ENCODE data around the gene RNU5B-1. TPM values are rescaled to one million over a fixed set of nuclear protein-coding genes. Genes with fewer than 3 reads are reported as not detected.
"Not testable (repeated sequence)": the region's sequence is repeated elsewhere in the genome, so short reads cannot be mapped to it uniquely, and the experiment has no call there.

Gene RNU5B-1
- total RNA-seq, 1 donor, result not detected

GRCh38 chr15:65339416-65339815 lies 34.9 kb downstream of the RNU5B-1 start:
- H3K4me1 ChIP-seq (ENCODE audit: insufficient read depth, low read length), result no peaks in the 10 kb centered on the region
- H3K4me3 ChIP-seq (ENCODE audit: low read length), result no peak overlapping the region
- H3K9me3 ChIP-seq (ENCODE audit: low read depth, low read length), result no peaks in the 10 kb centered on the region
- no peaks in the 10 kb centered on the region for H3K27me3 ChIP-seq (ENCODE audit: insufficient read depth, low read length)

GRCh38 chr15:65339920-65340319 lies 35.4 kb downstream of the RNU5B-1 start:
- H3K9me3 ChIP-seq (ENCODE audit: low read depth, low read length), result no peaks in the 10 kb centered on the region
- H3K27me3 ChIP-seq (ENCODE audit: insufficient read depth, low read length), result no peaks in the 10 kb centered on the region
- H3K4me3 ChIP-seq (ENCODE audit: low read length), result no peak overlapping the region
- H3K4me1 ChIP-seq (ENCODE audit: insufficient read depth, low read length), result no peaks in the 10 kb centered on the region

GRCh38 chr15:65342493-65342892 lies 38.0 kb downstream of the RNU5B-1 start:
- no peaks in the 10 kb centered on the region for H3K4me1 ChIP-seq (ENCODE audit: insufficient read depth, low read length)
- no peaks in the 10 kb centered on the region for H3K27me3 ChIP-seq (ENCODE audit: insufficient read depth, low read length)
- no peaks in the 10 kb centered on the region for H3K9me3 ChIP-seq (ENCODE audit: low read depth, low read length)
- H3K4me3 ChIP-seq (ENCODE audit: low read length), result no peak overlapping the region

GRCh38 chr15:65343374-65343981 lies 39.0 kb downstream of the RNU5B-1 start:
- no peaks in the 10 kb centered on the region for H3K27me3 ChIP-seq (ENCODE audit: insufficient read depth, low read length)
- H3K4me1 ChIP-seq (ENCODE audit: insufficient read depth, low read length), result no peaks in the 10 kb centered on the region
- H3K4me3 ChIP-seq (ENCODE audit: low read length), result no peak overlapping the region
- H3K9me3 ChIP-seq (ENCODE audit: low read depth, low read length), result no peaks in the 10 kb centered on the region

GRCh38 chr15:65344214-65344913 lies 39.9 kb downstream of the RNU5B-1 start:
- no peak overlapping the region for H3K4me3 ChIP-seq (ENCODE audit: low read length)
- H3K4me1 ChIP-seq (ENCODE audit: insufficient read depth, low read length), result no peaks in the 10 kb centered on the region
- H3K9me3 ChIP-seq (ENCODE audit: low read depth, low read length), result no peaks in the 10 kb centered on the region
- H3K27me3 ChIP-seq (ENCODE audit: insufficient read depth, low read length), result no peaks in the 10 kb centered on the region

- Histone ChIP-seq H3K9me3 (ENCODE audit: low read depth, low read length) (no peaks in the 10 kb centered on the region), H3K27me3 (ENCODE audit: insufficient read depth, low read length) (no peaks in the 10 kb centered on the region), H3K4me1 (ENCODE audit: insufficient read depth, low read length) (no peaks in the 10 kb centered on the region), H3K4me3 (ENCODE audit: low read length) (no peak overlapping the region)
Observed at GRCh38 chr15:65344914-65345275, 40.4 kb downstream of the RNU5B-1 start.

DNA sequence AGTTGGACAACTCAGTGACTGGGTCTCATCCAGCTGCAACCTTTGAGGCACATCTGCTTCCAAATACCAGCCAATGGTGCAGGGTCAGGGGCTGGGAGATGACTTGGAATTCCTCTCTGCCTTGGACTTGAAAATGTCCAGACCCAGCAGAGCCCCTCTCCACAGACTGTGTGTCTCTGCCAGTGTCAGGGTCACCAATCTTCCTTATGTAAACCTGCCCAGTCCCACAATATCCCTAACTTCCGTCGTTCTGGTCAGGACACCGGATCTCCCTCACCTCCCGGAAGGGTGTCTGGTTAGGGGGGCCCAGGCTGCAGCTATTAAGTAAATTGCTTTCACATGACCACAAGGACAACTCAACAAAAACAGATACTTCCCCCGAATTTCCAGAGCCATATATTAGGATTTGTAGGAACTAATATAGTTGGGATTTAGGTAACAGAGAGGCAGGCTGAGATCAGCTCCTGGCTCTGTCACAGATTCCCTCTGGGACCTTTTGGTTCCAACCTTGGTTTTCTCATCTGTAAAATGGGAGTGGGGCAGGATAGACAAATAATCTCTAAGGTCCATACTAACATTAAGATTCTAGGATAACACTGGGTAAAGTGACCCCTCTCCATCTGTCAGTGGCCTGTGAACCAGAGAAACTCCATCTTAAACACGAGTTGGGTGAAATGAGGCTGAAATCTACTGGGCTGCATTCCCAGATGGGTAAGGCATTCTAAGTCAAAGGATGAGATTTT lies 42.5 kb downstream of the RNU5B-1 start:
- H3K4me1 ChIP-seq (ENCODE audit: insufficient read depth, low read length), result no peaks in the 10 kb centered on the region
- peaks cover 5% of the 10 kb centered on the region for H3K9me3 ChIP-seq (ENCODE audit: low read depth, low read length)
- H3K27me3 ChIP-seq (ENCODE audit: insufficient read depth, low read length), result peaks cover 4% of the 10 kb centered on the region
- H3K4me3 ChIP-seq (ENCODE audit: low read length), result no peak overlapping the region

DNA sequence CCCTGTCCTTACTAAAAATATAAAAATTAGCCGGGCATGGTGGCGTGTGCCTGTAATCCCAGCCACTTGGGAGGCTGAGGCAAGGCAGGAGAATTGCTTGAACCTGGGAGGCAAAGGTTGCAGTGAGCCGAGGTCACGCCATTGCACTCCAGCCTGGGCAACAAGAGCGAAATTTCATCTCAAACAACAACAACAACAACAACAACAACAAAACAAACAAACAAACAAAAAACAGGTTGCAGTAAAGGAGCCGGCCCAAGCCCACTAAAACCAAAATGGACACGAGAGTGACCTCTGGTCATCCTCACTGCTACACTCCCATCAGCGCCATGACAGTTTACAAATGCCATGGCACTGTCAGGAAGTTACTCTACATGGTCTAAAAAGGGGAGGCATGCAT lies 43.3 kb downstream of the RNU5B-1 start:
- not testable (repeated sequence) for H3K9me3 ChIP-seq (ENCODE audit: low read depth, low read length); H3K4me3 ChIP-seq (ENCODE audit: low read length); H3K4me1 ChIP-seq (ENCODE audit: insufficient read depth, low read length); H3K27me3 ChIP-seq (ENCODE audit: insufficient read depth, low read length)

DNA sequence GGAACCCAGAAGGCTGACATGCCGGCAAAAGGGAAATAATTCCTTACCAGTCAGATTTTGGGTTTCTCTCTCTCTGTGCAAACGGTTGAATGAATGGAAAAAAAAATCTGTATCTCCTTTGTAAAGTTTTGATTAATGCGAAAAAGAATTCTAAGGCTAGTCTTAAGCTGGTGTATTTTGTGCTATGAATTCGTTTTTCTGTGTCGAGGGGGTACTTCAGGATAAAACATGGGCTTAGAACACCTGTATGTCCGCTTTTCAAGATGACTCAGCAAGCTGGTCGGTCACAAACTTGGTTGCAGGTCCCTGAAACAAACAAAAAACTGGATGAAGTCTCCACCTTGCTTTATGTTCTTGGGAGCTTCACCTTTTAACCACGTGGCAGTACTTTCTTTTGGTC lies 44.9 kb downstream of the RNU5B-1 start:
- H3K4me1 ChIP-seq (ENCODE audit: insufficient read depth, low read length), result no peaks in the 10 kb centered on the region
- peaks cover 10% of the 10 kb centered on the region for H3K9me3 ChIP-seq (ENCODE audit: low read depth, low read length)
- H3K4me3 ChIP-seq (ENCODE audit: low read length), result no peak overlapping the region
- peaks cover 15% of the 10 kb centered on the region for H3K27me3 ChIP-seq (ENCODE audit: insufficient read depth, low read length)

- not testable (repeated sequence) for H3K4me1 ChIP-seq (ENCODE audit: insufficient read depth, low read length); H3K9me3 ChIP-seq (ENCODE audit: low read depth, low read length); H3K4me3 ChIP-seq (ENCODE audit: low read length)
- H3K27me3 ChIP-seq (ENCODE audit: insufficient read depth, low read length), result peaks cover 32% of the 10 kb centered on the region
Observed at GRCh38 chr15:65351972-65352371, 47.5 kb downstream of the RNU5B-1 start.

Other genes starting within 250 kb of the RNU5B-1 start
- not detected for gene RASL12, start 236.7 kb upstream of the RNU5B-1 start, total RNA-seq
- gene KBTBD13, start 227.9 kb upstream of the RNU5B-1 start, total RNA-seq, result under 0.01 TPM
- gene UBAP1L, start 189.5 kb upstream of the RNU5B-1 start, total RNA-seq, result 2.5 TPM
- 11.5 TPM for gene PDCD7, start 170.9 kb upstream of the RNU5B-1 start, total RNA-seq
- gene CLPX, start 119.3 kb upstream of the RNU5B-1 start, total RNA-seq, result 52.8 TPM
- 0.21 TPM for gene CILP, start 93.2 kb upstream of the RNU5B-1 start, total RNA-seq
- 16.9 TPM for gene PARP16, start 17.8 kb upstream of the RNU5B-1 start, total RNA-seq
- gene RNU5A-1, start 8.6 kb upstream of the RNU5B-1 start, total RNA-seq, result not detected
- gene IGDCC3, start 73.3 kb downstream of the RNU5B-1 start, total RNA-seq, result not detected
- under 0.01 TPM for gene IGDCC4, start 118.3 kb downstream of the RNU5B-1 start, total RNA-seq
- 51.1 TPM for gene DPP8, start 213.0 kb downstream of the RNU5B-1 start, total RNA-seq
- gene HACD3, start 225.8 kb downstream of the RNU5B-1 start, total RNA-seq, result 13.9 TPM

All from mononuclear cell (primary cell).